Measurements from ENCODE around the gene INPP4B. TPM values are rescaled to one million over a fixed set of nuclear protein-coding genes. Genes with fewer than 3 reads are reported as not detected.

Gene INPP4B
- total RNA-seq, 1 donor from 2014 or later: 3.4 TPM

- no peaks in the 10 kb centered on the region for H3K27me3 Mint-ChIP-seq
- no peaks in the 10 kb centered on the region for H3K36me3 Mint-ChIP-seq (ENCODE audit: insufficient read depth)
- no peak overlapping the region for H3K4me3 Mint-ChIP-seq (ENCODE audit: low read depth)
- no peak overlapping the region for H3K27ac Mint-ChIP-seq
- no peak for DNase-seq (ENCODE audit: low spot score, unreplicated experiment)
- no peaks in the 10 kb centered on the region for H3K9me3 Mint-ChIP-seq (ENCODE audit: low read depth)
- TF ChIP-seq CTCF (IDR thresholded peaks at IDR 0.05; ENCODE audit: unreplicated experiment): no peak
- peaks cover 8% of the 10 kb centered on the region for H3K4me1 Mint-ChIP-seq (ENCODE audit: low read depth)
These were observed 689.8 kb downstream of the INPP4B start for GRCh38 chr4:142156256-142156655.

GRCh38 chr4:142155347-142155746 lies 690.8 kb downstream of the INPP4B start:
- Mint-ChIP-seq H3K27ac (no peak overlapping the region), H3K4me3 (ENCODE audit: low read depth) (no peak overlapping the region), H3K36me3 (ENCODE audit: insufficient read depth) (no peaks in the 10 kb centered on the region), H3K9me3 (ENCODE audit: low read depth) (no peaks in the 10 kb centered on the region), H3K27me3 (no peaks in the 10 kb centered on the region), H3K4me1 (ENCODE audit: low read depth) (peaks cover 15% of the 10 kb centered on the region)
- no peak for DNase-seq (ENCODE audit: low spot score, unreplicated experiment)
- no peak for TF ChIP-seq CTCF (IDR thresholded peaks at IDR 0.05; ENCODE audit: unreplicated experiment)

- Mint-ChIP-seq H3K4me3 (ENCODE audit: low read depth) (no peak overlapping the region), H3K27me3 (no peaks in the 10 kb centered on the region), H3K27ac (no peak overlapping the region), H3K9me3 (ENCODE audit: low read depth) (no peaks in the 10 kb centered on the region), H3K36me3 (ENCODE audit: insufficient read depth) (no peaks in the 10 kb centered on the region), H3K4me1 (ENCODE audit: low read depth) (peaks cover 13% of the 10 kb centered on the region)
- TF ChIP-seq CTCF (IDR thresholded peaks at IDR 0.05; ENCODE audit: unreplicated experiment): no peak
- no peak for DNase-seq (ENCODE audit: low spot score, unreplicated experiment)
These were observed 695.6 kb downstream of the INPP4B start for GRCh38 chr4:142150483-142150882.

GRCh38 chr4:142144813-142145212 lies 701.3 kb downstream of the INPP4B start:
- H3K27me3 Mint-ChIP-seq: no peaks in the 10 kb centered on the region
- H3K36me3 Mint-ChIP-seq (ENCODE audit: insufficient read depth): no peaks in the 10 kb centered on the region
- no peaks in the 10 kb centered on the region for H3K9me3 Mint-ChIP-seq (ENCODE audit: low read depth)
- H3K27ac Mint-ChIP-seq: no peak overlapping the region
- H3K4me3 Mint-ChIP-seq (ENCODE audit: low read depth): no peak overlapping the region
- TF ChIP-seq CTCF (IDR thresholded peaks at IDR 0.05; ENCODE audit: unreplicated experiment): no peak
- DNase-seq (ENCODE audit: low spot score, unreplicated experiment): no peak
- H3K4me1 Mint-ChIP-seq (ENCODE audit: low read depth): no peaks in the 10 kb centered on the region

- no peaks in the 10 kb centered on the region for H3K27me3 Mint-ChIP-seq
- no peak for TF ChIP-seq CTCF (IDR thresholded peaks at IDR 0.05; ENCODE audit: unreplicated experiment)
- H3K4me1 Mint-ChIP-seq (ENCODE audit: low read depth): no peaks in the 10 kb centered on the region
- H3K4me3 Mint-ChIP-seq (ENCODE audit: low read depth): no peak overlapping the region
- H3K36me3 Mint-ChIP-seq (ENCODE audit: insufficient read depth): no peaks in the 10 kb centered on the region
- H3K9me3 Mint-ChIP-seq (ENCODE audit: low read depth): peaks cover 4% of the 10 kb centered on the region
- no peak overlapping the region for H3K27ac Mint-ChIP-seq
- DNase-seq (ENCODE audit: low spot score, unreplicated experiment): no peak
These were observed 703.6 kb downstream of the INPP4B start for GRCh38 chr4:142142366-142143054.

Measured in progenitor cell of endocrine pancreas (in vitro differentiated cells).